Testis (tissue), 2 donors: Measurements from ENCODE around the gene LMX1A.

Source experiments
- CTCF ChIP-seq, 3 experiments: fragments of 450-650 bp in 2 of 3; fragments of 200-600 bp in 1 of 3; sonication (generic) in 1 of 3; IDR thresholded peaks; one replicate each; pipeline ENCODE4 v1.5.1; 2016 to 2019; ENCODE audit warnings: antibody characterized with exemption in 3 of 3, mild to moderate bottlenecking in 2 of 3, moderate library complexity in 1 of 3
- POLR2A ChIP-seq: fragments of 450-650 bp; IDR thresholded peaks from one replicate; pipeline ENCODE4 v1.6.1; 2017; ENCODE audit warnings: antibody characterized with exemption, mild to moderate bottlenecking, moderate library complexity

- TF ChIP-seq CTCF (IDR thresholded peaks at IDR 0.05) (no peak), POLR2A (no peak)
Measured at GRCh38 chr1:165383599-165384405, 27.3 kb upstream of the LMX1A start.
